K562 (cell line): ENCODE measurements around the gene FOXP4. TPM values are rescaled to one million over a fixed set of nuclear protein-coding genes. Genes with fewer than 3 reads are reported as not detected.

ENCODE experiments used
- ATAC-seq: fragments of 200-7000 bp; cut with Tn5 transposase; 3 replicates; pipeline ENCODE4 v1.9.1; 2020; ENCODE audit warnings: moderate library complexity
- BruUV-seq: library from RNA; stranded (reverse); fragments of 400-500 nt; replicated peaks from 2 replicates; lab custom pipeline; 2021; lab: Mats Ljungman, UMichigan
- CTCF ChIA-PET: fragments of 300-600 bp; formaldehyde crosslinking; extraction: SDS; loops from one replicate; lab custom pipeline; 2021; ENCODE audit warnings: low intra/inter-chr PET ratio; lab: Yijun Ruan, JAX
- POLR2A ChIA-PET: fragments of 300-600, 350-650 bp; sonication (Branson Sonifier 250); formaldehyde crosslinking; extraction: SDS; loops from one replicate; lab custom pipeline; 2021; ENCODE audit warnings: antibody characterized with exemption, inconsistent platforms; lab: Yijun Ruan, JAX
- DNase-seq, 4 experiments: peaks; one replicate each; pipeline versions ENCODE4 v3.0.0 to v3.0.0-alpha.2; 2011 to 2018; ENCODE audit warnings: low spot score in 3 of 4, mixed read lengths in 3 of 4; ENCODE audit errors: extremely low read depth in 1 of 4
- FAIRE-seq: peaks from 2 replicates; lab custom pipeline; 2011; peaks lifted over from hg19 to GRCh38; lab: Jason Lieb, UNC
- H2AFZ ChIP-seq: 2 replicates; pipeline ENCODE4 v1.6.0; 2011; ENCODE audit warnings: low read depth, low read length, control low read depth, inconsistent platforms
- H3K27ac ChIP-seq: fragments of 200-600 bp; 3 replicates; pipeline ENCODE4 v1.8.0; 2011; ENCODE audit warnings: low read depth, mild to moderate bottlenecking, control low read depth, inconsistent platforms, low read length, moderate library complexity, mixed read lengths; ENCODE audit errors: extremely low read depth
- H3K27me3 ChIP-seq, 2 experiments: fragments of 300-600 bp in 1 of 2; 2 replicates in 1 of 2; 3 replicates in 1 of 2; pipeline versions ENCODE4 v1.6.0 to v1.8.0; 2011; ENCODE audit warnings: inconsistent platforms in 2 of 2, low read length in 2 of 2, mild to moderate bottlenecking in 1 of 2, mixed read lengths in 1 of 2, moderate library complexity in 1 of 2; ENCODE audit not compliant: control insufficient read depth in 2 of 2, insufficient read depth in 2 of 2
- H3K36me3 ChIP-seq: fragments of 300-600 bp; 3 replicates; pipeline ENCODE4 v1.8.0; 2011; ENCODE audit warnings: mild to moderate bottlenecking, low read length, inconsistent platforms; ENCODE audit not compliant: control insufficient read depth, insufficient read depth
- H3K4me1 ChIP-seq, 2 experiments: fragments of 200-600 bp in 1 of 2; replicated peaks in 1 of 2; 2 replicates in 1 of 2; 3 replicates in 1 of 2; pipeline versions ENCODE4 v1.5.1 to v1.8.0; 2011; ENCODE audit warnings: inconsistent platforms in 2 of 2, low read length in 2 of 2, mild to moderate bottlenecking in 1 of 2, mixed read lengths in 1 of 2, moderate library complexity in 1 of 2; ENCODE audit not compliant: control insufficient read depth in 2 of 2, insufficient read depth in 2 of 2
- H3K4me2 ChIP-seq: 2 replicates; pipeline ENCODE4 v1.6.1; 2011; ENCODE audit warnings: low read length, control low read depth, inconsistent platforms, mixed read lengths; ENCODE audit not compliant: insufficient read depth
- H3K4me3 ChIP-seq: fragments of 200-600 bp; sonication (generic), shearing (Covaris generic); 2 replicates; pipeline ENCODE4 v1.5.1; 2016; ENCODE audit warnings: control low read depth, inconsistent platforms
- H3K79me2 ChIP-seq: fragments of 200-600 bp; 3 replicates; pipeline ENCODE4 v1.8.0; 2011; ENCODE audit warnings: low read length, inconsistent platforms; ENCODE audit not compliant: control insufficient read depth, insufficient read depth
- H3K9ac ChIP-seq, 2 experiments: 2 replicates each; pipeline versions ENCODE4 v1.6.0 to v1.6.1; 2011; ENCODE audit warnings: low read depth in 2 of 2, low read length in 2 of 2, control low read depth in 1 of 2, inconsistent platforms in 1 of 2, mild to moderate bottlenecking in 1 of 2, mixed read lengths in 1 of 2; ENCODE audit not compliant: insufficient read depth in 1 of 2
- H3K9me1 ChIP-seq: one replicate; pipeline ENCODE4 v1.6.0; 2011; ENCODE audit warnings: inconsistent platforms, mild to moderate bottlenecking, low read length, moderate library complexity; ENCODE audit not compliant: control insufficient read depth, insufficient read depth
- H3K9me3 ChIP-seq: replicated peaks from 2 replicates; pipeline ENCODE4 v1.5.1; 2011; ENCODE audit warnings: low read depth, low read length, inconsistent platforms; ENCODE audit not compliant: control insufficient read depth, insufficient read depth
- H4K20me1 ChIP-seq: replicated peaks from 2 replicates; pipeline ENCODE4 v1.6.1; 2011; ENCODE audit warnings: low read length, inconsistent platforms, mixed read lengths; ENCODE audit not compliant: control insufficient read depth, insufficient read depth
- AFF1 ChIP-seq, 2 experiments: fragments of 450-650 bp; IDR thresholded peaks; 2 replicates each; pipeline ENCODE4 v1.6.1; 2018; ENCODE audit warnings: mild to moderate bottlenecking in 2 of 2, low read depth in 1 of 2; ENCODE audit not compliant: partially characterized antibody in 2 of 2
- CGGBP1 ChIP-seq: fragments of 250-450 bp; sonication (Bioruptor Pico); IDR thresholded peaks from 2 replicates; pipeline ENCODE4 v1.9.0; 2021; ENCODE audit warnings: mild to moderate bottlenecking
- LARP7 ChIP-seq: fragments of 450-650 bp; IDR thresholded peaks from 2 replicates; pipeline ENCODE4 v1.6.1; 2016
- NFXL1 ChIP-seq: fragments of 450-650 bp; formaldehyde crosslinking; IDR thresholded peaks from 2 replicates; pipeline ENCODE4 v1.4.0; 2021; ENCODE audit warnings: mild to moderate bottlenecking
- NR2F6 ChIP-seq: fragments of 450-650 bp; formaldehyde crosslinking; IDR thresholded peaks from 2 replicates; pipeline ENCODE4 v1.4.0; 2020; ENCODE audit warnings: mild to moderate bottlenecking
- ZNF143 ChIP-seq: sonication (generic); formaldehyde crosslinking; IDR thresholded peaks from 2 replicates; pipeline ENCODE4 v1.9.0; 2022; ENCODE audit warnings: mild to moderate bottlenecking, missing genetic modification reagents
- ZNF146 ChIP-seq: IDR thresholded peaks from one replicate; pipeline ENCODE4 v1.6.1; 2018; ENCODE audit warnings: missing compliant biosample characterization; ENCODE audit not compliant: unreplicated experiment
- ZNF584 ChIP-seq: fragments of 200-800 bp; sonication (Bioruptor generic); IDR thresholded peaks from 2 replicates; pipeline ENCODE4 v1.6.1; 2016; ENCODE audit warnings: low read depth, mild to moderate bottlenecking, missing genetic modification characterization, missing compliant biosample characterization
- WGBS: fragments of 100-300 bp; shearing (Covaris generic); methylation state at CpG from one replicate; pipeline ENCODE4 v1.1.6; 2016; ENCODE audit warnings: low coverage, mixed read lengths; ENCODE audit not compliant: insufficient coverage; ENCODE audit errors: missing lambda C conversion rate; 5-methylcytosine and 5-hydroxymethylcytosine counted together
- in situ Hi-C: fragments of 300-500 bp; cut with MboI; formaldehyde crosslinking; loops from 4 replicates; pipeline ENCODE4 v1.15.0; 2018; ENCODE audit warnings: inconsistent platforms, mixed read lengths
- intact Hi-C: fragments of 100-400 bp; cut with micrococcal nuclease; formaldehyde crosslinking; loops from 2 replicates; pipeline ENCODE4 v1.14.2; 2022
- polyA plus RNA-seq, 8 experiments: library from polyadenylated mRNA; depleted of rRNA in 4 of 8; stranded (reverse) in 5 of 8; unstranded in 3 of 8; fragments of >200 nt; fragmentation: Nextera tagmentation in 2 of 8; fragmentation: Illumina TruSeq in 1 of 8; extraction: Ambion mirVana in 2 of 8; extraction: Trizol in 1 of 8; gene quantifications; 2 replicates each; pipeline versions ENCODE4 v1.2.1 to v1.2.3, GENCODE V29; 2011 to 2014; ENCODE audit warnings: inconsistent platforms in 1 of 8, missing spikeins in 1 of 8
- total RNA-seq, 7 experiments: library from RNA; depleted of rRNA in 6 of 7; stranded (reverse); fragments of >200 nt in 6 of 7; fragmentation: Illumina TruSeq in 2 of 7; extraction: Trizol in 2 of 7; gene quantifications; 2 replicates each; pipeline versions ENCODE4 v1.2.1 to v1.2.3, GENCODE V29; 2011 to 2021; ENCODE audit warnings: low replicate concordance in 1 of 7
- TF ChIP-seq, protein P1 (sequence below): fragments of 450-650 bp; formaldehyde crosslinking; IDR thresholded peaks from 2 replicates; pipeline ENCODE4 v1.4.0; 2022; ENCODE audit warnings: missing genetic modification characterization
- TF ChIP-seq, protein P2 (sequence below), 2 experiments: fragments of 450-650 bp in 1 of 2; sonication (generic) in 1 of 2; formaldehyde crosslinking; conservative IDR thresholded peaks; 2 replicates each; pipeline versions ENCODE4 v1.4.0 to v1.8.1; 2020 to 2022; ENCODE audit warnings: mild to moderate bottlenecking in 1 of 2, missing genetic modification reagents in 1 of 2

FOXP4 gene
- total and polyA plus RNA-seq, 9 of the 15 experiments (the other 6 are each of a cell fraction or from before 2014, with no cell fraction given): 0.11 to 29.4 (median 2.3) TPM

DNA sequence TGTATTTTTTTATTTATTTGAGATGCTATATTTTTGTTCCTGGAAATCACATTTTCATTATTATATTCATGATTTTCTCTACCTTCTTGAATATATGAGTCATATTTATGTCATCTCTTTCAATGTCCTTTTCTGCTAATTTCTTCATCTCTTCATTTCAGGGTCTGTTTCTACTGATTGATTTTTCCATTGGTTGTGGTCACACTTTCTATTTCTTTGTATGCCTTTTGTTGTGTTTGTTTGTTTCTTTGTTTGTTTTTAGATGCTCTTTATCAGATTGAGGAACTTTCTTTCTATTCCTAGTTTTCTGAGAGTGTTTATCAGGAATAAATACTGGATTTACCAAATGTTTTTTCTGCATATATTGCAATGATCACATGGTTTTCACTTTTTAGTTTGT is 75.2 kb downstream of the FOXP4 start (continued):
- TF ChIP-seq AFF1 (IDR thresholded peaks at IDR 0.05; ENCODE audit: low read depth in 1 of 2, partially characterized antibody in 2 of 2) (peak in 1 of 2 experiments; percentile 87), CGGBP1 (CRISPR knock-in tag) (no peak)
- TF ChIP-seq, protein P1, sequence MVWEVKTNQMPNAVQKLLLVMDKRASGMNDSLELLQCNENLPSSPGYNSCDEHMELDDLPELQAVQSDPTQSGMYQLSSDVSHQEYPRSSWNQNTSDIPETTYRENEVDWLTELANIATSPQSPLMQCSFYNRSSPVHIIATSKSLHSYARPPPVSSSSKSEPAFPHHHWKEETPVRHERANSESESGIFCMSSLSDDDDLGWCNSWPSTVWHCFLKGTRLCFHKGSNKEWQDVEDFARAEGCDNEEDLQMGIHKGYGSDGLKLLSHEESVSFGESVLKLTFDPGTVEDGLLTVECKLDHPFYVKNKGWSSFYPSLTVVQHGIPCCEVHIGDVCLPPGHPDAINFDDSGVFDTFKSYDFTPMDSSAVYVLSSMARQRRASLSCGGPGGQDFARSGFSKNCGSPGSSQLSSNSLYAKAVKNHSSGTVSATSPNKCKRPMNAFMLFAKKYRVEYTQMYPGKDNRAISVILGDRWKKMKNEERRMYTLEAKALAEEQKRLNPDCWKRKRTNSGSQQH (CRISPR knock-in tag): no peak

DNA sequence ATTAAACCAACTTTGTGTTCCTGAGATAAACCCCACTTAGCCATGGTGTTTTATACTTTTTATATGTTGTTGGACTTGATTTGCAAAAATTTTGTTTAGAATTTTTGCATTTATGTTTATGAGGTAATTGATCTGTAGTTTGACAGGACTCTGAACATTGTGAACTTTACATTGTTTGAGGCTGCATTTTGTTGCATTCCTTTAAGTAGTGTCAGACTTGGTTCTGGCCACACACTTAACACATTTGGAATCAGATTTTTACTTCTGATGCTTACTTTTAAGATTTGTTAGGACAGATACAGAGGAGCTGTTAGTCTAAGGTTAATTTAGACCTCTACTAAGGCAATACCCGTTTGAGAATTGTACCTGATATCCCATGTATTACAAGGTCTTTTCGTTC is 75.6 kb downstream of the FOXP4 start:
- no peak overlapping the region for H3K9ac ChIP-seq
- TF ChIP-seq ZNF143 (CRISPR knock-in tag): no peak
- no peak for TF ChIP-seq ZNF146 (CRISPR knock-in tag)
- TF ChIP-seq ZNF584: no peak
- no peak for TF ChIP-seq NFXL1 (CRISPR knock-in tag)
- TF ChIP-seq LARP7: no peak
- TF ChIP-seq, protein P2, sequence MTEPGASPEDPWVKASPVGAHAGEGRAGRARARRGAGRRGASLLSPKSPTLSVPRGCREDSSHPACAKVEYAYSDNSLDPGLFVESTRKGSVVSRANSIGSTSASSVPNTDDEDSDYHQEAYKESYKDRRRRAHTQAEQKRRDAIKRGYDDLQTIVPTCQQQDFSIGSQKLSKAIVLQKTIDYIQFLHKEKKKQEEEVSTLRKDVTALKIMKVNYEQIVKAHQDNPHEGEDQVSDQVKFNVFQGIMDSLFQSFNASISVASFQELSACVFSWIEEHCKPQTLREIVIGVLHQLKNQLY (CRISPR knock-in tag; conservative IDR thresholded peaks at IDR 0.05): no peak
- no peak for TF ChIP-seq NR2F6 (CRISPR knock-in tag)
- DNase-seq (no peak), FAIRE-seq (no peak), ATAC-seq (no peak)
- no peak overlapping the region for H3K4me3 ChIP-seq
- no TSS peak for BruUV-seq
- peaks cover 21 to 52% of the 10 kb centered on the region in 2 experiments for H3K27me3 ChIP-seq
- no peak overlapping the region for H2AFZ ChIP-seq
- no peaks in the 10 kb centered on the region for H3K4me1 ChIP-seq
- no peaks in the 10 kb centered on the region for H3K36me3 ChIP-seq
- intact Hi-C loops: no loop called here
- WGBS: 5% methylated on average over 2 of the region's 2 CpGs
- in situ Hi-C loops: no loop called here
- H3K9me1 ChIP-seq: no peaks in the 10 kb centered on the region
- no peaks in the 10 kb centered on the region for H3K79me2 ChIP-seq
- H3K9me3 ChIP-seq: 0 out of 2 replicates have a peak, but pooled peaks cover 3% of the 10 kb centered on the region
- H3K4me2 ChIP-seq: no peak overlapping the region
- H4K20me1 ChIP-seq: peaks cover 6% of the 10 kb centered on the region; the same call in 1 of the 2 replicates
- ChIA-PET CTCF (no interaction called here), POLR2A (no interaction called here)
- H3K27ac ChIP-seq: no peak overlapping the region
